Activated CD4-positive, alpha-beta memory T cell treated with anti-CD3 and anti-CD28 coated beads, Interleukin-2, amount 10 ng/mL, durations not matched to agents 7 days and 5 days (primary cell): ENCODE measurements around the gene LTBP3. TPM values are rescaled to one million over a fixed set of nuclear protein-coding genes. Genes with fewer than 3 reads are reported as not detected.

Experiments
- CTCF ChIA-PET: fragments of 350-600 bp; sonication (Branson Sonifier 250); formaldehyde crosslinking; loops from one replicate; lab custom pipeline; 2021; ENCODE audit warnings: antibody characterized with exemption, inconsistent platforms; lab: Charles Lee
- POLR2A ChIA-PET: fragments of 350-600 bp; sonication (Branson Sonifier 250); formaldehyde crosslinking; loops from one replicate; lab custom pipeline; 2021; ENCODE audit warnings: antibody characterized with exemption; lab: Charles Lee
- DNase-seq: peaks from one replicate; pipeline ENCODE4 v3.0.0-alpha.2; 2020
- H3K27ac Mint-ChIP-seq: one replicate; pipeline ENCODE4 v1.8.0; 2021; ENCODE audit warnings: mild to moderate bottlenecking, mixed read lengths
- H3K27me3 Mint-ChIP-seq: one replicate; pipeline ENCODE4 v1.8.0; 2021; ENCODE audit warnings: mixed read lengths
- H3K36me3 Mint-ChIP-seq: one replicate; pipeline ENCODE4 v1.8.0; 2021; ENCODE audit warnings: low read depth, mixed read lengths
- H3K4me1 Mint-ChIP-seq: one replicate; pipeline ENCODE4 v1.8.0; 2021; ENCODE audit warnings: mixed read lengths
- H3K4me3 Mint-ChIP-seq: one replicate; pipeline ENCODE4 v1.8.0; 2021; ENCODE audit warnings: mild to moderate bottlenecking, mixed read lengths
- H3K9me3 Mint-ChIP-seq: one replicate; pipeline ENCODE4 v1.8.0; 2021; ENCODE audit warnings: mixed read lengths
- total RNA-seq, 2 experiments: library from RNA; stranded (reverse); gene quantifications; one replicate each; pipeline ENCODE4 v1.2.3, GENCODE V29; 2021

The LTBP3 gene
- total RNA-seq, 2 experiments from 2014 or later: 55.4 to 60.0 TPM

- H3K36me3 Mint-ChIP-seq: no peaks in the 10 kb centered on the region
Observed at GRCh38 chr11:65500387-65501185, 57.6 kb downstream of the LTBP3 start.

DNA sequence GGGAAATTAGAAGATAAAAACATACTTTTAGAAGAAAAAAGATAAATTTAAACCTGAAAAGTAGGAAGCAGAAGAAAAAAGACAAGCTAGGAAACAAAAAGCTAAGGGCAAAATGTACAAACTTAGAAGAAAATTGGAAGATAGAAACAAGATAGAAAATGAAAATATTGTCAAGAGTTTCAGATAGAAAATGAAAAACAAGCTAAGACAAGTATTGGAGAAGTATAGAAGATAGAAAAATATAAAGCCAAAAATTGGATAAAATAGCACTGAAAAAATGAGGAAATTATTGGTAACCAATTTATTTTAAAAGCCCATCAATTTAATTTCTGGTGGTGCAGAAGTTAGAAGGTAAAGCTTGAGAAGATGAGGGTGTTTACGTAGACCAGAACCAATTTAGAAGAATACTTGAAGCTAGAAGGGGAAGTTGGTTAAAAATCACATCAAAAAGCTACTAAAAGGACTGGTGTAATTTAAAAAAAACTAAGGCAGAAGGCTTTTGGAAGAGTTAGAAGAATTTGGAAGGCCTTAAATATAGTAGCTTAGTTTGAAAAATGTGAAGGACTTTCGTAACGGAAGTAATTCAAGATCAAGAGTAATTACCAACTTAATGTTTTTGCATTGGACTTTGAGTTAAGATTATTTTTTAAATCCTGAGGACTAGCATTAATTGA, 58.3 kb downstream of the LTBP3 start:
- H3K27ac Mint-ChIP-seq: no peak overlapping the region
- CTCF ChIA-PET: interaction anchor here (0.7 to 20.8 kb wide), 7 partner anchors 9 to 360 kb away, joined by 3 to 447 read pairs (median 12); partner anchors contain the start of genes MUS81, NEAT1 and SLC25A45
- no peak overlapping the region for H3K4me3 Mint-ChIP-seq
- H3K27me3 Mint-ChIP-seq: no peaks in the 10 kb centered on the region
- H3K36me3 Mint-ChIP-seq: no peaks in the 10 kb centered on the region
- no peak for DNase-seq
- H3K9me3 Mint-ChIP-seq: no peaks in the 10 kb centered on the region
- peaks cover 28% of the 10 kb centered on the region for H3K4me1 Mint-ChIP-seq
- POLR2A ChIA-PET: interaction anchor here (0.7 to 28.9 kb wide), 39 partner anchors 10 to 723 kb away, joined by 3 to 6840 read pairs (median 7); partner anchors contain the start of genes CAPN1, CCDC85B, CDCA5 and DPF2

More at GRCh38 chr11:65500387-65501185, 57.6 kb downstream of the LTBP3 start:
- Mint-ChIP-seq H3K9me3 (no peaks in the 10 kb centered on the region), H3K27me3 (no peaks in the 10 kb centered on the region), H3K27ac (no peak overlapping the region), H3K4me1 (peaks cover 34% of the 10 kb centered on the region), H3K4me3 (no peak overlapping the region)
- CTCF ChIA-PET: interaction anchor here (0.5 to 20.8 kb wide), 7 partner anchors 8 to 1985 kb away, joined by 3 to 447 read pairs (median 5); partner anchors contain the start of genes CCDC85B and NEAT1
- peak; percentile 57 for DNase-seq
- POLR2A ChIA-PET: interaction anchor here (0.7 to 28.9 kb wide), 39 partner anchors 9 to 723 kb away, joined by 3 to 6840 read pairs (median 11); partner anchors contain the start of genes CCDC85B, DPF2, EHBP1L1 and FAM89B

- Mint-ChIP-seq H3K36me3 (no peaks in the 10 kb centered on the region), H3K9me3 (no peaks in the 10 kb centered on the region), H3K4me3 (no peak within 1 kb of the TSS), H3K27me3 (no peaks in the 10 kb centered on the region), H3K27ac (no peak within 1 kb of the TSS), H3K4me1 (peaks cover 27% of the 10 kb centered on the region)
- ChIA-PET POLR2A (interaction anchor here (0.7 to 28.9 kb wide), 41 partner anchors 10 to 720 kb away, joined by 3 to 6840 read pairs (median 11); partner anchors contain the start of genes CAPN1, CCDC85B, CDCA5 and DPF2), CTCF (interaction anchor here (0.7 to 20.8 kb wide), 9 partner anchors 10 to 381 kb away, joined by 3 to 447 read pairs (median 5); partner anchors contain the start of genes FRMD8, MUS81, NEAT1 and SLC25A45)
- DNase-seq: peak; percentile 96
Observed at GRCh38 chr11:65498977-65499712, 59.0 kb downstream of the LTBP3 start, which contains the start of gene MALAT1. TSS of gene MALAT1 (plus strand) at chr11:65499045.

DNA sequence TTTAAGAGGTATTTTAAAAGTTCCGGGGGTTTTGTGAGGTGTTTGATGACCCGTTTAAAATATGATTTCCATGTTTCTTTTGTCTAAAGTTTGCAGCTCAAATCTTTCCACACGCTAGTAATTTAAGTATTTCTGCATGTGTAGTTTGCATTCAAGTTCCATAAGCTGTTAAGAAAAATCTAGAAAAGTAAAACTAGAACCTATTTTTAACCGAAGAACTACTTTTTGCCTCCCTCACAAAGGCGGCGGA, 59.5 kb downstream of the LTBP3 start:
- POLR2A ChIA-PET: interaction anchor here (0.8 to 28.9 kb wide), 36 partner anchors 11 to 720 kb away, joined by 3 to 6840 read pairs (median 12); partner anchors contain the start of genes CCDC85B, CDCA5, DPF2 and EHBP1L1
- CTCF ChIA-PET: interaction anchor here (0.7 to 20.8 kb wide), 8 partner anchors 10 to 380 kb away, joined by 3 to 447 read pairs (median 8); partner anchors contain the start of genes FRMD8, NEAT1 and SLC25A45
- Mint-ChIP-seq H3K4me1 (peaks cover 29% of the 10 kb centered on the region), H3K27me3 (no peaks in the 10 kb centered on the region), H3K9me3 (no peaks in the 10 kb centered on the region), H3K4me3 (no peak overlapping the region), H3K36me3 (no peaks in the 10 kb centered on the region), H3K27ac (no peak overlapping the region)
- DNase-seq: no peak

- Mint-ChIP-seq H3K4me3 (no peak overlapping the region), H3K4me1 (peaks cover 32% of the 10 kb centered on the region), H3K27ac (no peak overlapping the region), H3K36me3 (no peaks in the 10 kb centered on the region), H3K27me3 (no peaks in the 10 kb centered on the region), H3K9me3 (no peaks in the 10 kb centered on the region)
- CTCF ChIA-PET: interaction anchor here (1.0 to 20.8 kb wide), 10 partner anchors 11 to 380 kb away, joined by 3 to 447 read pairs (median 8); partner anchors contain the start of genes DPF2, FRMD8, NEAT1 and SLC25A45
- POLR2A ChIA-PET: interaction anchor here (0.6 to 28.9 kb wide), 41 partner anchors 11 to 638 kb away, joined by 3 to 6840 read pairs (median 11); partner anchors contain the start of genes AP5B1, CCDC85B, CDCA5 and DPF2
- peak; percentile 73 for DNase-seq
Observed at GRCh38 chr11:65498042-65498726, 60.0 kb downstream of the LTBP3 start.

GRCh38 chr11:65497141-65498041, 60.8 kb downstream of the LTBP3 start:
- POLR2A ChIA-PET: interaction anchor here (0.6 to 28.9 kb wide), 37 partner anchors 12 to 694 kb away, joined by 3 to 6840 read pairs (median 10); partner anchors contain the start of genes AP5B1, CCDC85B, DPF2 and EHBP1L1
- no peaks in the 10 kb centered on the region for H3K9me3 Mint-ChIP-seq
- CTCF ChIA-PET: interaction anchor here (1.0 to 20.8 kb wide), 10 partner anchors 11 to 168 kb away, joined by 3 to 447 read pairs (median 8); partner anchors contain the start of genes DPF2, FRMD8, NEAT1 and SLC25A45
- peak; percentile 98 for DNase-seq
- H3K36me3 Mint-ChIP-seq: no peaks in the 10 kb centered on the region
- H3K4me3 Mint-ChIP-seq: no peak overlapping the region
- H3K27me3 Mint-ChIP-seq: no peaks in the 10 kb centered on the region
- no peak overlapping the region for H3K27ac Mint-ChIP-seq
- H3K4me1 Mint-ChIP-seq: peaks cover 38% of the 10 kb centered on the region

GRCh38 chr11:65496304-65497140, 61.6 kb downstream of the LTBP3 start:
- POLR2A ChIA-PET: interaction anchor here (0.6 to 28.9 kb wide), 28 partner anchors 13 to 693 kb away, joined by 3 to 6840 read pairs (median 18); partner anchors contain the start of genes CCDC85B, DPF2, EHBP1L1 and FAM89B
- peaks cover 45% of the 10 kb centered on the region for H3K4me1 Mint-ChIP-seq
- H3K27me3 Mint-ChIP-seq: no peaks in the 10 kb centered on the region
- no peaks in the 10 kb centered on the region for H3K36me3 Mint-ChIP-seq
- peak; percentile 34 for DNase-seq
- no peak overlapping the region for H3K4me3 Mint-ChIP-seq
- H3K27ac Mint-ChIP-seq: no peak overlapping the region
- CTCF ChIA-PET: interaction anchor here (1.0 to 20.8 kb wide), 8 partner anchors 12 to 167 kb away, joined by 3 to 447 read pairs (median 14); partner anchors contain the start of genes DPF2 and NEAT1
- no peaks in the 10 kb centered on the region for H3K9me3 Mint-ChIP-seq

- Mint-ChIP-seq H3K27me3 (no peaks in the 10 kb centered on the region), H3K4me1 (peaks cover 54% of the 10 kb centered on the region), H3K27ac (peak overlapping the region; percentile 77), H3K9me3 (no peaks in the 10 kb centered on the region), H3K4me3 (no peak overlapping the region), H3K36me3 (no peaks in the 10 kb centered on the region)
- POLR2A ChIA-PET: interaction anchor here (0.6 to 28.9 kb wide), 6 partner anchors 5 to 73 kb away, joined by 3 to 6840 read pairs (median 794); partner anchors contain the start of genes MALAT1 and NEAT1
- no peak for DNase-seq
- CTCF ChIA-PET: interaction anchor here (0.9 to 20.8 kb wide), 8 partner anchors 8 to 71 kb away, joined by 3 to 447 read pairs (median 5); partner anchors contain the start of gene NEAT1
Observed at GRCh38 chr11:65493367-65494176, 64.6 kb downstream of the LTBP3 start.
